Measurements from ENCODE around the gene LANCL2. TPM values are rescaled to one million over a fixed set of nuclear protein-coding genes. Genes with fewer than 3 reads are reported as not detected.

The LANCL2 gene
- total RNA-seq: 5.7 TPM
- long read RNA-seq, full-length matches to known transcripts: 7 of 11 reads
- long read RNA-seq, partial matches to known transcripts: 1 of 11 reads
- long read RNA-seq, other reads (novel, unspliced or antisense): 3 of 11 reads

DNA sequence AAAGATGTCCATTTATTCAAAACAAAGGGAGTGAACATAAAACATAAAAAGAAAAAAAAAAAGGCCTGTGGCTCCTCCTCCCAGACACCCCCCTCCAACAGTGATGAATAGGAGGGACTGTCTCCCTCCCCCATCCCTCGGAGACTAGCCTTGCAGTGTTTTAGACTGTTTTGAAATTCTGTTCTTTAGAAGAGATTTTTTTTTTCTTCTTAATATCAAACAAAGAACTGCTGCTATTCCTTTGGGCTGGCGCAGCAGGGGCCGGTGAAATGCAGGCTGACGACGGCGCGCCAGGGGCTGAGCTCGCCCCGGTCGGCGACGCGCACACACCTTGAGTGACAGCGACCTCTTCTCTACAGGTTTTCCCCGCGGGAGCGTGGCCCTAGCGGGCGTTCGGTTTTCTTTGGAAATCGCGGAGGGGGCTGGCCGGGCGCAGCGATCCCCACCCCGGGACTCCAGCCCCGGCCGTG is at the start of gene LANCL2:
Gene LANCL2, plus strand, starts transcription at position 133 of the 470 bp plus-strand sequence. CDS start 689 bp downstream, outside the sequence.
- Histone ChIP-seq H3K4me1 (peaks cover 25% of the 10 kb centered on the region), H3K9me3 (no peaks in the 10 kb centered on the region), H3K27ac (peak within 1 kb of the TSS; percentile 98), H3K27me3 (ENCODE audit: low read depth) (no peaks in the 10 kb centered on the region), H3K36me3 (no peaks in the 10 kb centered on the region), H3K4me3 (peak within 1 kb of the TSS; percentile 77)
- TF ChIP-seq, protein P1, sequence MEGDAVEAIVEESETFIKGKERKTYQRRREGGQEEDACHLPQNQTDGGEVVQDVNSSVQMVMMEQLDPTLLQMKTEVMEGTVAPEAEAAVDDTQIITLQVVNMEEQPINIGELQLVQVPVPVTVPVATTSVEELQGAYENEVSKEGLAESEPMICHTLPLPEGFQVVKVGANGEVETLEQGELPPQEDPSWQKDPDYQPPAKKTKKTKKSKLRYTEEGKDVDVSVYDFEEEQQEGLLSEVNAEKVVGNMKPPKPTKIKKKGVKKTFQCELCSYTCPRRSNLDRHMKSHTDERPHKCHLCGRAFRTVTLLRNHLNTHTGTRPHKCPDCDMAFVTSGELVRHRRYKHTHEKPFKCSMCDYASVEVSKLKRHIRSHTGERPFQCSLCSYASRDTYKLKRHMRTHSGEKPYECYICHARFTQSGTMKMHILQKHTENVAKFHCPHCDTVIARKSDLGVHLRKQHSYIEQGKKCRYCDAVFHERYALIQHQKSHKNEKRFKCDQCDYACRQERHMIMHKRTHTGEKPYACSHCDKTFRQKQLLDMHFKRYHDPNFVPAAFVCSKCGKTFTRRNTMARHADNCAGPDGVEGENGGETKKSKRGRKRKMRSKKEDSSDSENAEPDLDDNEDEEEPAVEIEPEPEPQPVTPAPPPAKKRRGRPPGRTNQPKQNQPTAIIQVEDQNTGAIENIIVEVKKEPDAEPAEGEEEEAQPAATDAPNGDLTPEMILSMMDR (IDR thresholded peaks at IDR 0.05): no peak
- ATAC-seq (peak in 1 of 2 donors; percentile 10), DNase-seq (peak; percentile 72)
- intact Hi-C loops (cut with DNase I): no loop called here

DNA sequence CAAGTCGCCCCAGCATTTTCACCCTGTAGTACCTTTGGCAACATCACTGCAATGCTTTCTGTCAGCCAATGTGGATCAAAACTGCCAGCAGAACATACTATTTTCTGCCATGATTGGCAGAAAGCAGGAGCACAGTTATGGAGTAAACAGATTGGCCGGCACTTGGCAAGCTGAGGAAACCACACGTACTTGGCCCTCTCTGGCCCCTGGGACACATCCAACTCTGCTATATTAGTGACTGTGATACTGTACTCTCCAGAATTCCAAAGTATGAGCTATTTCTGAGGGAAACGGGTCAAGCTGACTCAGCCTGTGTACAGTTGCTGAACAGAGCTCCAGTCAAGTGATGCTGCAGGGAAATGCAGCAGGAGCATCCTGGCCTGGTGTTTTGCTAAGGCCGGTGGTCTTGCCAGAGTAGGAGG is 39.8 kb upstream of the LANCL2 start:
- intact Hi-C loops (cut with DNase I): no loop called here
- H3K9me3 ChIP-seq: no peaks in the 10 kb centered on the region
- H3K27ac ChIP-seq: no peak overlapping the region
- TF ChIP-seq, protein P1 (IDR thresholded peaks at IDR 0.05): no peak
- H3K36me3 ChIP-seq: no peaks in the 10 kb centered on the region
- ATAC-seq (peak; percentile 71 to 83), DNase-seq (no peak)
- no peak overlapping the region for H3K4me3 ChIP-seq
- H3K4me1 ChIP-seq: no peaks in the 10 kb centered on the region
- H3K27me3 ChIP-seq (ENCODE audit: low read depth): no peaks in the 10 kb centered on the region

GRCh38 chr7:55326081-55326835 is 38.9 kb upstream of the LANCL2 start:
- Histone ChIP-seq H3K36me3 (no peaks in the 10 kb centered on the region), H3K4me1 (no peaks in the 10 kb centered on the region), H3K27ac (no peak overlapping the region), H3K9me3 (no peaks in the 10 kb centered on the region), H3K4me3 (no peak overlapping the region), H3K27me3 (ENCODE audit: low read depth) (no peaks in the 10 kb centered on the region)
- ATAC-seq (no peak), DNase-seq (no peak)
- TF ChIP-seq, protein P1 (IDR thresholded peaks at IDR 0.05): no peak
- intact Hi-C loops (cut with DNase I): no loop called here

DNA sequence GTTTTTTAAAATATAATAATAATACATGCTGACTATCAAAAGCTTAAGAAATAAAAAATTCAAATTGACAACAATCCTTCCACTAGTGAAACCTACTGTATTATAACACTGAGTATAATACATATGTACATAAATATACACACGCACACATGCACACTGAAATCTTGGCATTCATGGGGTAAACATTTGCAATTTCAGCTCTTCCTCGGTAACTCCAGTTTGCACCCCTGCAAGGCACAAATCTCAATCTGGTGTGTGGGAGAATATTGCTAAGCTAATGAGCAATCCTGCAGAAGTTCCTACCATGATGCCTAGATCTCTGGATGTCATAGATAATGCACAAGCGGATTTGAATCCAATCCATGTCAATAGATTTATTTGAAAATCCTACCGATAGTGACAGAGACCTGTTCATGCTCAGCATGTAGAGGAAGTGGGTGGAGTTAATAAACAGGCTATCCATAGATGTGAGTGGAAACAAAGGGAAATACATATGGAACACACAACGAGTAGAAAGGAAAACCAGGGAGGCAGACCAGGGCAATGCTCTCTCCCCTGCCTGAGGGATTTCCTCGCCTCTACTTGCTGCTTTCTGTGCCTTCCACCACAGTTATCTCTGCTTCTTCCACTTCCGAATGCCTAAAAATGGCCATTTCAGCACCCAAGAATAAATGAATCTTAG is 38.1 kb upstream of the LANCL2 start:
- DNase-seq: no peak
- intact Hi-C loops (cut with DNase I): no loop called here
- ATAC-seq: no peak
- no peaks in the 10 kb centered on the region for H3K27me3 ChIP-seq (ENCODE audit: low read depth)
- TF ChIP-seq, protein P1 (IDR thresholded peaks at IDR 0.05): no peak
- H3K27ac ChIP-seq: no peak overlapping the region
- no peaks in the 10 kb centered on the region for H3K36me3 ChIP-seq
- H3K9me3 ChIP-seq: no peaks in the 10 kb centered on the region
- H3K4me3 ChIP-seq: no peak overlapping the region
- H3K4me1 ChIP-seq: no peaks in the 10 kb centered on the region

DNA sequence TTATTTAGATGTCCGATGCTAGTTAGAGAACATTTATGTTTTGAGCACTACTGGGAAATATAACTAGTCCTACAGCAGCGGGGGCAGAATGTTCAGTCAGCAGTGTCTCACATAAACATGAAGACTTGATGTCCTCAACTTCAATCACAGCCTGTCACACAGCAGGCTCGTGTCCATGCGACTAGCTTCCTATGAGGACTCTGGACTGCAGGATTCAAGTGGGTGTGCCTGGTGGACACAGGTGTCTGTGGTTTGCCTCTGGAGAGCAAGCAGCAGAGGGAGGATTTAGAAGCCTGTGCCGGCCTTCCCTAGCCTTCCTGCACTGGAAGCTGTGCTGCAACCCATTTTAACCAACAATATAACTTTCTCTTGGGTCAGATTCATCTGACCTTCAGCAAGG is 30.0 kb upstream of the LANCL2 start:
- ATAC-seq (no peak), DNase-seq (no peak)
- Histone ChIP-seq H3K36me3 (no peaks in the 10 kb centered on the region), H3K27ac (no peak overlapping the region), H3K9me3 (no peaks in the 10 kb centered on the region), H3K4me1 (no peaks in the 10 kb centered on the region), H3K4me3 (no peak overlapping the region), H3K27me3 (ENCODE audit: low read depth) (no peaks in the 10 kb centered on the region)
- intact Hi-C loops (cut with DNase I): no loop called here
- TF ChIP-seq, protein P1 (IDR thresholded peaks at IDR 0.05): no peak

Data from lower lobe of right lung (tissue), 2 donors.